GM21367 (cell line): Measurements from ENCODE around the gene STOX2.
"Not testable (repeated sequence)": the region's sequence is repeated elsewhere in the genome, so short reads cannot be mapped to it uniquely, and the experiment has no call there.

Experiments
- ATAC-seq: cut with Tn5 transposase; IDR thresholded peaks from one replicate; pipeline ENCODE4 v1.9.1; 2021; ENCODE audit not compliant: unreplicated experiment

Gene STOX2

DNA sequence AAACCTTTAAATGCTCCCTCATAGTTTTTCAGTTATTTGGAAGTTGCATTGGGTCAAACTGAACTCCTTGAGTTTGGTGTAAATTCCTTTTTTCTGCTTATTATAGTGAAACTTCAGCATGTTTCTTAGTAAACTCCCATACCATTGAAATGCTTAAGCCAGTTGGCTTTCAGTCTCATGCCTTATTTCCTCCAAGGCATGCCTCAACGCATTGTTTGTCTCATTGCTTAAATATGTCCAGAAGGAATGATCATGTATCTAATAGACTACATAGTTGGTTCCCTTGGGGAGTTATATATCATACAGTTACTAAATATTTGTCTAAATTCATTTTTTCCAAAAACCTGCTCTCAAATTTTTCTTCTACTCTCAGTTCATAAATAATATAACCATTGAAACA lies 114.0 kb downstream of the STOX2 start:
- ATAC-seq, result no peak

DNA sequence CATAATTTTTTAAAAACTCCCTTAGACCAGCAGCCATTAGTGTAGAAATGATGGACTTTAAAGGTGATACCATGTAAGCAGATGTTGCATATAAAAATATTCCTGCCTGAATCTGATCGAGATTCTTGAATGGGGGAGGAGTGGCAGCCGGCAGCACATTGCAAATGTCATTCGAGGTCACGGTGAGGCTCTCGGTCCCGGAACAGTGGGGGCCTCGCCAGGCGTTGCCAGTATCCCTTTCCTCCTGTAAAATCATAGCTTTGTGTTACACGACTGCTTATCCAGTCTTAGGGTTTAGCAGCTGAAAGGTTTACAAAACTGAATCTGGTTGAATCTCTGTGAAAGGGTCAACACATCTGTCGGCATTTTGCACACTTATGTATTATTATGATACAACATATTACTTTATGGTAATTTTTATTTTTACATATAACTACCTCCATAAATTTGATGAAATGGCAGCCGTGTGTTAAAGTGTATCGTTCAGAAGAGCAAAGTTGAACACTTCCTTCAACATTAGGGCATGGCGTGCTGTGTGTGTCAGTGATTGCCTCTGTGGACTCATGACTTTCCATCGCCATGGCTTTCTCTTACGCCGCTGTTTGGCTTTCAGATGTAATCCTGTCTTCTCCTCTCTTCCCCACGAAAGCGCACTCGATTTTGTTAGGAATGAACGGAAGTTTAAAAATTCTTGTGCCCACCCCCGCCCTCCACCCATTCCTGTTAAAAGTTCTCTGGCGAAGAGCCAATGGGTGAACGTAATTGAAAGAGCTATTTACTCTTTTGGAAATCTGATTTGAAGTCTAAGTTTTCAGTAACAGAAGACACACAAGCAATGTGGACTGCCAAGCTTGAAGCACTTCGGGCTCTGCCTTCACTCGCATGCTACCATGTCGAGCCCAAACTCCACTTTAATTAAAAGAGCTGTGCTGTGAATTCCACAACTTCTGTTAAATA lies 114.8 kb downstream of the STOX2 start:
- no peak for ATAC-seq

DNA sequence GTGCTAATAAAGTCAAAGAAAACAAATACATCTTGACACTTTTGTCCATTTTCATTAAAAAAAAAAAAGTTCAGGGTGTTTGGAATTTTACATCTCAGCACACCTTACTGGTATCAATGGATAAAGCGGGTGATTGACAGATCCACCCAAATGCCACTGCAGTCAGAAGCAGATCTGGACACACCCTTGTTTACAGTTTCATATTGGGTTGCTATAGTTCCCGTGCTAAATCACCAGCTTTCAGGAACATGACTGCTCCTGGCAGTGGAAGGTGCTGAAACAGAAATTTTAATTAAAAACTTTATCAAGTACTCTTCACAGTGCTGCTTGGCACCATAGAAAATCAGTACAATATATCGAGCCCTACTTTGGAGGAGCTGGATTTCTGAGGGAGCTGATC lies 116.3 kb downstream of the STOX2 start:
- ATAC-seq, result no peak

- no peak for ATAC-seq
Observed at GRCh38 chr4:184022679-184023383, 117.7 kb downstream of the STOX2 start.

- ATAC-seq, result no peak
Observed at GRCh38 chr4:184024637-184025036, 119.5 kb downstream of the STOX2 start.

DNA sequence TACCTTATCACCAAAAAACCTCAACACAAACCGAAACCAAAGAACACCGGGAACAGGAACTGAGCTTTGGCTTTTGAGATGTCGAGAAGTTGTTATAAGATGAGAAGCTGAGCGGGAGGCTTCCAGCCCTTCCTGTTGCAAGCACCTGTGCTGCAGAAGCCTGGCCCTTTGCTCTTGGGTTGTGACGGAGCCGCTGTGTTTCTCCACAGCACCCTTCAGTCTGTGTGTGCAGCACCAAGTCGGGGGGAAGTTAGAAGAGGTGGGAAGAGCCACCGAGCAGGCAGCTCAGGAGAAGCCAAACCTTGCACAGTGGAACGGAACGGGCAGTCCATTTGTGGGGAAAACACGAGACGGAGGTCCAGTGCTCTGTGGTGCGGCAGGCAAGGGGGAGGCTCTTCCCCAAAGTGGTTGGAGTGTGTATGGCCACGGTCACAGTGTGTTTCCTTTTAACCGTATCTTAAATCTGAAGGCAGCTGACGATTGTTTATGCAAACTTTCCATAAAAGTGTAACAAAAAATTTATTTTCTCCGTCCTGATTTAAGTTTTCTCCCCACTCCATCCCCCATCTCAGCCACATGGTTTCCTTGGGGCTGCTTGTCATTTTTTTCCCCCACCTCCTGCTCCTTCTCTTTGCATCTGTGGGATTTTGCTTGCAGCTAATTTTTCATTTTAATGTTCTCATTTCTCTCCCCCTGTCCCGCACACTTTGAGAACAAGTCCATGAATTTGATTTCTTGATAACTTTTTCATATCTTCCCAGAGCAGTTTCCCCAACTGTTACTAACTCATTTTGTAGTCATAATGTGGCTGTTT lies 123.7 kb downstream of the STOX2 start:
- ATAC-seq, result no peak

DNA sequence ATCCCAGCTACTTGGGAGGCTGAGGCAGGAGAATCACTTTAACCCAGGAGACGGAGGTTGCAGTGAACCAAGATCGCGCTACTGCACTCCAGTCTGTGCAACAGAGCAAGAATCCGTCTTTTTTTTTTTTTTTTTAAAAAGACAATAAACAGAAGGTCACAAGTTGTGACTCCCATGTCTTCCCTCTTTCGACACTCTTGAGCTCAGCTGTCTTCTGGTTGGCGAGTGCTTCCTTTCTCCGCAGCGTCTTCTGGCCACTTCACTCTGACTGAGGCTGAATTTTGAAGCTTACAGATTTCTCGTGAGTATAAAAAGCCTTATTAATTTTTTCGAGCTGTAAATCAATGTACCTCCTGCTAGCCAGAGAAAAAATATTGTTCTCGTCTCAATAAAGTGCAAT lies 124.9 kb downstream of the STOX2 start:
- ATAC-seq, result no peak

DNA sequence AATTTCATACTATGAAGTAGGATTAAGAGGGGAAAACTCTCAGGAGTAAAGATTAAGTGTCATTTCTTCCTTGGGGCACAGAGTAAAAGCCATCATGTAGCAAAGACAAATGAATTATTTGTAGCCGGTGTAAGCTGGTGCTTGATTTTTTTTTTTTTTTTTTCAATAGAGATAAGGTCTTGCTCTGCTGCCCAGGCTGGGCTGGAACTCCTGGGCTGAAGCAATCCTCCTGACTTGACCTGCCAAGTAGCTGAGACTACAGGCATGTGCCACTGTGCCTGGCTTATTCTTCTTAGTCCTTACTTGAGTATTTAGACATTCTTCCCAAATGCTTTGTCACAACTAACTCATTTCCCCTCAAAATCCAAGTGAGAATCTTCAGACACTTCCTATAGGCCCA lies 125.7 kb downstream of the STOX2 start:
- ATAC-seq, result no peak

- no peak for ATAC-seq
Observed at GRCh38 chr4:184032091-184032490, 127.0 kb downstream of the STOX2 start.

GRCh38 chr4:184039963-184040383 lies 134.9 kb downstream of the STOX2 start:
- ATAC-seq, result no peak

DNA sequence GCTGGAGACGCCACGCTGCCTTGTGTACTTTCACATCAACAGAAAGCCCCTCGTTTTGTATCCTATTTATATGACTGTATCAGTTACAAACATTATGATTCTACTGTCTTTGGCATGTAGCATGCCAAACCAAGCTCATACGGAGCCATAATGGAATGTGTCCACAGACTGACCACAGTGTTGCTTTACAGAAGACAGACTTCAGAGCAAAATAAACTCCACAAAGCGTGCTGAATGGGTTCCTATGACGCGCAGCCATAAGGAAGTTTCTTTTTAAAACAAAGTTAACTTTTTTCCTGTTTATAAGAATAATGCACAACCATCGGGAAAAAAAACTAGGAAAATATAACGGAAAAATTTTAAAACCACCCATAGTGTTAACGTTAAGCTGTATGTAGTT lies 136.0 kb downstream of the STOX2 start:
- no peak for ATAC-seq

- ATAC-seq, result no peak
Observed at GRCh38 chr4:184046148-184046547, 141.0 kb downstream of the STOX2 start.

DNA sequence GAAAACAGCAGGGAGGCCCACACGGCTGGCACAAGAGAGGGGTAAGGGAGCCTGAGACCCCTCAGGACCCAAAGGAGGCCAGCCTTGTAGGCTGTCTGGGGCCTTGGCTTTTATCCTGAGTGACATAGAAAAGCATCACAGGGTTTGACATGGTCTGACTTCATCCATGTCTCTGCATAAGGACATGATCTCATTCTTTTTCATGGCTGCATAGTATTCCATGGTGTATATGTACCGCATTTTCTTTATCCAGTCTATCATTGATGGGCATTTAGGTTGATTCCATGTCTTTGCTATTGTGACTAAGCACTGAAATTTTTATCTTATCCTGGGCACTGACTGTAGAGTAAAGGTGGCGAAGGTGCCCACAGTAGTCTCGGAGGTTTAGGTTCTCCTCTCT lies 146.2 kb downstream of the STOX2 start:
- ATAC-seq, result not testable (repeated sequence)

DNA sequence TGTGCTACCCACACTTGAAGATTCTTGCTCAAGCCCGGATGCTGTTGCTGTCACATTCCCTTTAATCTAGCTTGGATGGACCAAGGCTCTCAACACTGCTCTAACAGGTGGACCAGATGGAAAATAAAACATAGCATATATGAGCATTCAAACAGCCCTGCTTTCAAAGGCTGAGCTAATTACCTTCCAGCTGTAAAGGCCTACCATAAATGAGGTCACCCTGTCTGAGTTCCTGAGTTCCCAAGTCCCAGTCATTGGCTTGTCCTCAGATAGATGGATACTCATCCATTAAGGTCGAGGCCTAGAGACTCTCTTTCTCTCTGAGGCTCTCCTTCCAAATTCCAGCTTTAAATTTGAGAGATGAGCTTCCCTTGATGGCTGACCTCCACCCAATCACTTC lies 147.5 kb downstream of the STOX2 start:
- ATAC-seq, result no peak

GRCh38 chr4:184053434-184053833 lies 148.3 kb downstream of the STOX2 start:
- no peak for ATAC-seq

- ATAC-seq, result no peak
Observed at GRCh38 chr4:184056877-184057276, 151.8 kb downstream of the STOX2 start.

DNA sequence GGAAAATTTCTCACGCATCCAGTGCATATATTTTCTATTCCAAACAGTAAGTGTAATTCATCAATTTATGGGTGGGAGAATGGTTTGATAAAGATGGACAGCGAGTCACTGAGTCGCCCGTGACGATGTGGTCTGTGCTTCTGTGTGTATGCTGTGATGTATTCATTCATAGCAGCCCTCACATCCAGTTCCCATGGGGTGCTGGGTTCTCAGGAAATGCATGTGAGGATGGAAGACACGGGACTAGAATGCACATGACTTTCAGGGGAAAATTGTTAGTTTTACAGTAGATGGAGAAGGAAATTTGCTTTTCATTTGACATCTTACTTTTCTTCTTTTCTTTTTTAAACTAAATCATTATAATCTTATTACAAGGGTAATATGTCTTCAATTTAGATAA lies 152.9 kb downstream of the STOX2 start:
- no peak for ATAC-seq

DNA sequence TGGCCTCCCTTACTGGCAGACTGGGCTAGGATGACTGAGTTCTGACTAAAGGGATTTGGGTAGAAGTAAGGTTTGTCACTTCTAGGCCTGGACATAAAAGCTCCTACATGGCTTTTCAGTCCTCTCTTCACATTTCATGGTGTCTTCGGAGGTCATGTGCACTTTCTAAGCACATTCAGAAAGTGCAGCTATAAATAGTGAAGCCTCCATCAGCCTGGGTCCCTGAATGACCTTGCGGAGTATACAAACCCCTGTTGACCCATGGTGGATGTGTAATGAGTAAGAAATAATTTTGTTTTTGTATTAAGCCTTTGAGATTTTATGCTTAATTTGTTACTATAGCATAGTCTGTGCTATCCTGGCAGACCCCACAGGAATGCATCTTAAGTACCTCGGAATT lies 154.0 kb downstream of the STOX2 start:
- no peak for ATAC-seq

- ATAC-seq, result no peak
Observed at GRCh38 chr4:184061582-184061981, 156.5 kb downstream of the STOX2 start.

DNA sequence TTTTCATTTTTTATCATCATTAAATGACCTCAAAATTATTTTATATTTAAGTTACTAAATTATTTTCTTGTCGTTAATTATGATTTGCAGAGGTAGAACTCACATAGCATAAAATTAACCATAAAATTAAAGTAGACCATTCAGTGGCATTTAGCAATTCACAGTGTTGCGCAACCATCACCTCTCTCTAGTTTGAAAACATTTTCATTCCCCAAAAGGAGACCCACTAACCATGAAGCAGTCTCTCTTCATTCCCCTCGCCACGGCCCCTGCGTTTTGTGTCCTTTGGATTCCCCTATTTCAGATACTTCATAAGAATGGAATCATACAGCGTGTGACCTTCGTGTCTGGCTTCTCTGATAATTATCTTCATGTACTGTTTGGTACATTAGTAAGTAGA lies 157.7 kb downstream of the STOX2 start:
- ATAC-seq, result no peak

GRCh38 chr4:184064877-184065276 lies 159.8 kb downstream of the STOX2 start:
- no peak for ATAC-seq
